ENCODE data around the gene FAM170B. TPM values are rescaled to one million over a fixed set of nuclear protein-coding genes. Genes with fewer than 3 reads are reported as not detected.

FAM170B gene
- polyA plus RNA-seq, 1 of the 3 experiments (the other 2 are of a cell fraction) = not detected

DNA sequence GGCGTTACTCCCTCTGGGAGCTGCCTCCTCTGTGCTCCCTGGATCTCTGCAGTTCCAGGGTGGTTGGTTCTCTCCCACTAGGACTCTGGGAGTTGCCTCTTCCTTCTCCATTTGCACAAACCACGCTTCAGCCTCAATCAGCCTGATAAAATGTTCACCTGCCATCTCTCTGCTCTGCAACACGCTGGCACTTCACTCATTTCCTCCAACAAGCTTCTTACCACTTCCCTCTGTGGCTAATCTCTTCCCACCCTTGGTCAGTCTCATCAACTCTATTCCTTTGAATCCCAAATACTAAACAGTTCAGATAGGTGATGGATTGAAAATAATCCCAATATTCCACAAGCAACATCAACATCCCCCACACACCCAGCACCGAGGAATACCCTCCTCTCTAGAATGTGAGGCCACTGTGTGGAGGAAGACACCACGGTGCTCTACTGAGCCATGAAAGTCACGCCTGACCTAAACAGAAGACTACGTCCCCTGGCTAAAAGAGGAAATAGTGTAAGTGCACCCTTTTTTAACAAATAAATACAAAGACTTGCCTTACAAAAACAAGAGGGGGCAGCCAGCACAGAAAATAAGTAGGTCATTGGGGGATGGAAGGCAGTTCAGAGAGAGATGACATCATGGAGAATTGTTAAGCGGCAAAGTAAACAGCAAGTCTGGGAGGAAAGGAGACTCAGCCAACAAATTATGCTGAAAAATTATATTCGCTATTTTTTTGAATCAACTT is 1.9 kb upstream of the FAM170B start:
- Histone ChIP-seq H3K9ac (no peak overlapping the region), H3K4me2 (no peak overlapping the region), H3K4me1 (ENCODE audit: control insufficient read depth in 1 of 2, insufficient read depth in 2 of 2, low read depth in 1 of 2, low read length in 1 of 2) (peaks cover 0 to 6% of the 10 kb centered on the region in 2 experiments; a peak in 1 of 4 replicates), H4K20me1 (ENCODE audit: insufficient read depth) (no peaks in the 10 kb centered on the region), H3K9me2 (no peaks in the 10 kb centered on the region), H2AFZ (ENCODE audit: low read depth) (no peak overlapping the region), H3K27ac (ENCODE audit: low read depth in 2 of 2, low read length in 1 of 2) (no peak overlapping the region), H3F3A (replicated peaks; ENCODE audit: insufficient read depth) (peaks cover 3% of the 10 kb centered on the region), H3K9me3 (no peaks in the 10 kb centered on the region), H3K4me3 (ENCODE audit: low read depth in 2 of 2, low read length in 1 of 2) (no peak overlapping the region), H3K36me3 (replicated peaks in 1 of 2; ENCODE audit: control insufficient read depth in 1 of 2, insufficient read depth in 2 of 2, low read length in 1 of 2) (no peaks in the 10 kb centered on the region), H3K27me3 (ENCODE audit: insufficient read depth) (no peaks in the 10 kb centered on the region), H3K79me2 (ENCODE audit: insufficient read depth) (no peaks in the 10 kb centered on the region)
- WGBS (ENCODE audit: low lambda C conversion rate) = 33% methylated on average over 9 of the region's 9 CpGs
- ChIA-PET POLR2A (no interaction called here), CTCF (no interaction called here)
- TF ChIP-seq, protein P1, sequence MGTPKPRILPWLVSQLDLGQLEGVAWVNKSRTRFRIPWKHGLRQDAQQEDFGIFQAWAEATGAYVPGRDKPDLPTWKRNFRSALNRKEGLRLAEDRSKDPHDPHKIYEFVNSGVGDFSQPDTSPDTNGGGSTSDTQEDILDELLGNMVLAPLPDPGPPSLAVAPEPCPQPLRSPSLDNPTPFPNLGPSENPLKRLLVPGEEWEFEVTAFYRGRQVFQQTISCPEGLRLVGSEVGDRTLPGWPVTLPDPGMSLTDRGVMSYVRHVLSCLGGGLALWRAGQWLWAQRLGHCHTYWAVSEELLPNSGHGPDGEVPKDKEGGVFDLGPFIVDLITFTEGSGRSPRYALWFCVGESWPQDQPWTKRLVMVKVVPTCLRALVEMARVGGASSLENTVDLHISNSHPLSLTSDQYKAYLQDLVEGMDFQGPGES (IDR thresholded peaks at IDR 0.05; ENCODE audit: low read depth, low read length) = no peak
- TF ChIP-seq NFIC (IDR thresholded peaks at IDR 0.05; ENCODE audit: borderline replicate concordance) = no peak
- TF ChIP-seq RXRA (IDR thresholded peaks at IDR 0.05; ENCODE audit: borderline replicate concordance, low read depth) = no peak
- TF ChIP-seq NRF1 (IDR thresholded peaks at IDR 0.05; ENCODE audit: low read depth, low read length) = no peak
- TF ChIP-seq, protein P2, sequence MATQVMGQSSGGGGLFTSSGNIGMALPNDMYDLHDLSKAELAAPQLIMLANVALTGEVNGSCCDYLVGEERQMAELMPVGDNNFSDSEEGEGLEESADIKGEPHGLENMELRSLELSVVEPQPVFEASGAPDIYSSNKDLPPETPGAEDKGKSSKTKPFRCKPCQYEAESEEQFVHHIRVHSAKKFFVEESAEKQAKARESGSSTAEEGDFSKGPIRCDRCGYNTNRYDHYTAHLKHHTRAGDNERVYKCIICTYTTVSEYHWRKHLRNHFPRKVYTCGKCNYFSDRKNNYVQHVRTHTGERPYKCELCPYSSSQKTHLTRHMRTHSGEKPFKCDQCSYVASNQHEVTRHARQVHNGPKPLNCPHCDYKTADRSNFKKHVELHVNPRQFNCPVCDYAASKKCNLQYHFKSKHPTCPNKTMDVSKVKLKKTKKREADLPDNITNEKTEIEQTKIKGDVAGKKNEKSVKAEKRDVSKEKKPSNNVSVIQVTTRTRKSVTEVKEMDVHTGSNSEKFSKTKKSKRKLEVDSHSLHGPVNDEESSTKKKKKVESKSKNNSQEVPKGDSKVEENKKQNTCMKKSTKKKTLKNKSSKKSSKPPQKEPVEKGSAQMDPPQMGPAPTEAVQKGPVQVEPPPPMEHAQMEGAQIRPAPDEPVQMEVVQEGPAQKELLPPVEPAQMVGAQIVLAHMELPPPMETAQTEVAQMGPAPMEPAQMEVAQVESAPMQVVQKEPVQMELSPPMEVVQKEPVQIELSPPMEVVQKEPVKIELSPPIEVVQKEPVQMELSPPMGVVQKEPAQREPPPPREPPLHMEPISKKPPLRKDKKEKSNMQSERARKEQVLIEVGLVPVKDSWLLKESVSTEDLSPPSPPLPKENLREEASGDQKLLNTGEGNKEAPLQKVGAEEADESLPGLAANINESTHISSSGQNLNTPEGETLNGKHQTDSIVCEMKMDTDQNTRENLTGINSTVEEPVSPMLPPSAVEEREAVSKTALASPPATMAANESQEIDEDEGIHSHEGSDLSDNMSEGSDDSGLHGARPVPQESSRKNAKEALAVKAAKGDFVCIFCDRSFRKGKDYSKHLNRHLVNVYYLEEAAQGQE (IDR thresholded peaks at IDR 0.05; ENCODE audit: low read depth, low read length) = no peak
- TF ChIP-seq TAF1 (IDR thresholded peaks at IDR 0.05; ENCODE audit: borderline replicate concordance, low read depth, low read length) = no peak
- TF ChIP-seq SIN3A (IDR thresholded peaks at IDR 0.05; ENCODE audit: borderline replicate concordance, low read depth, low read length) = no peak
- TF ChIP-seq EP300 (IDR thresholded peaks at IDR 0.05; ENCODE audit: borderline replicate concordance in 1 of 2, low read depth in 1 of 2, low read length in 1 of 2) = no peak
- TF ChIP-seq GATA2 (CRISPR knock-in tag; IDR thresholded peaks at IDR 0.05) = no peak
- TF ChIP-seq JUND (IDR thresholded peaks at IDR 0.05) = no peak
- TF ChIP-seq GABPA (IDR thresholded peaks at IDR 0.05; ENCODE audit: low read depth) = no peak
- TF ChIP-seq SMC3 (IDR thresholded peaks at IDR 0.05; ENCODE audit: low read depth, low read length) = no peak
- no peak for DNase-seq

DNA sequence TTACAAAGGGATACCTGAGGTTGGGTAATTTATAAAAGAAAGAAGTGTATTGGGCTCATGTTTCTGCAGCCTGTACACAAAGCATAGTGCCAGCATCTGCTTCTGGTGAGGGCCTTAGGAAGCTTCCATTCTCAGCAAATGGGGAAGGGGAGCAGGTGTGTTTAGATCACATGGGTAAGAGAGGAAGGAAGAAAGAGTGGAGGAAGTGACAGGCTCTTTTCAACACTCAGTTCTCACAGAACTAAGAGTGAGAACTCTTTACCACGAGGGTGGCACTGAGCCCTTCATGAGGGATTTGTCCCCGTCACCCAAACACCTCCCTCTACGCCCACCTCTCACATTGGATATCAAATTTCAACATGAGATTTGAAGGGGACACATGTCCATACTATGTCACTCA is 506 bp upstream of the FAM170B start:
- no peaks in the 10 kb centered on the region for H3K27me3 ChIP-seq (ENCODE audit: insufficient read depth)
- no peak overlapping the region for H3K4me2 ChIP-seq
- peaks cover 3% of the 10 kb centered on the region for H3F3A ChIP-seq (replicated peaks; ENCODE audit: insufficient read depth)
- no peaks in the 10 kb centered on the region for H4K20me1 ChIP-seq (ENCODE audit: insufficient read depth)
- CTCF ChIA-PET = no interaction called here
- no peaks in the 10 kb centered on the region for H3K9me3 ChIP-seq
- no peak overlapping the region for H2AFZ ChIP-seq (ENCODE audit: low read depth)
- POLR2A ChIA-PET = no interaction called here
- no peak overlapping the region for H3K9ac ChIP-seq
- no peaks in the 10 kb centered on the region for H3K9me2 ChIP-seq
- no peak for DNase-seq
- H3K36me3 ChIP-seq (replicated peaks in 1 of 2; ENCODE audit: control insufficient read depth in 1 of 2, insufficient read depth in 2 of 2, low read length in 1 of 2) = no peaks in the 10 kb centered on the region
- 18% methylated on average over 3 of the region's 3 CpGs for WGBS (ENCODE audit: low lambda C conversion rate)
- no peak for TF ChIP-seq TAF1 (IDR thresholded peaks at IDR 0.05; ENCODE audit: borderline replicate concordance, low read depth, low read length)
- TF ChIP-seq FOXJ3 (CRISPR knock-in tag; IDR thresholded peaks at IDR 0.05) = no peak
- TF ChIP-seq, protein P3, sequence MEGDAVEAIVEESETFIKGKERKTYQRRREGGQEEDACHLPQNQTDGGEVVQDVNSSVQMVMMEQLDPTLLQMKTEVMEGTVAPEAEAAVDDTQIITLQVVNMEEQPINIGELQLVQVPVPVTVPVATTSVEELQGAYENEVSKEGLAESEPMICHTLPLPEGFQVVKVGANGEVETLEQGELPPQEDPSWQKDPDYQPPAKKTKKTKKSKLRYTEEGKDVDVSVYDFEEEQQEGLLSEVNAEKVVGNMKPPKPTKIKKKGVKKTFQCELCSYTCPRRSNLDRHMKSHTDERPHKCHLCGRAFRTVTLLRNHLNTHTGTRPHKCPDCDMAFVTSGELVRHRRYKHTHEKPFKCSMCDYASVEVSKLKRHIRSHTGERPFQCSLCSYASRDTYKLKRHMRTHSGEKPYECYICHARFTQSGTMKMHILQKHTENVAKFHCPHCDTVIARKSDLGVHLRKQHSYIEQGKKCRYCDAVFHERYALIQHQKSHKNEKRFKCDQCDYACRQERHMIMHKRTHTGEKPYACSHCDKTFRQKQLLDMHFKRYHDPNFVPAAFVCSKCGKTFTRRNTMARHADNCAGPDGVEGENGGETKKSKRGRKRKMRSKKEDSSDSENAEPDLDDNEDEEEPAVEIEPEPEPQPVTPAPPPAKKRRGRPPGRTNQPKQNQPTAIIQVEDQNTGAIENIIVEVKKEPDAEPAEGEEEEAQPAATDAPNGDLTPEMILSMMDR (IDR thresholded peaks at IDR 0.05) = no peak
- TF ChIP-seq GABPA (IDR thresholded peaks at IDR 0.05; ENCODE audit: low read depth) = no peak
- TF ChIP-seq ELF1 (IDR thresholded peaks at IDR 0.05) = no peak
- no peak for TF ChIP-seq TEAD4 (IDR thresholded peaks at IDR 0.05; ENCODE audit: borderline replicate concordance, insufficient read depth)
- TF ChIP-seq, protein P4, sequence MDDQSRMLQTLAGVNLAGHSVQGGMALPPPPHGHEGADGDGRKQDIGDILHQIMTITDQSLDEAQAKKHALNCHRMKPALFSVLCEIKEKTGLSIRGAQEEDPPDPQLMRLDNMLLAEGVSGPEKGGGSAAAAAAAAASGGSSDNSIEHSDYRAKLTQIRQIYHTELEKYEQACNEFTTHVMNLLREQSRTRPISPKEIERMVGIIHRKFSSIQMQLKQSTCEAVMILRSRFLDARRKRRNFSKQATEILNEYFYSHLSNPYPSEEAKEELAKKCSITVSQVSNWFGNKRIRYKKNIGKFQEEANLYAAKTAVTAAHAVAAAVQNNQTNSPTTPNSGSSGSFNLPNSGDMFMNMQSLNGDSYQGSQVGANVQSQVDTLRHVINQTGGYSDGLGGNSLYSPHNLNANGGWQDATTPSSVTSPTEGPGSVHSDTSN (IDR thresholded peaks at IDR 0.05) = no peak
- TF ChIP-seq, protein P5, sequence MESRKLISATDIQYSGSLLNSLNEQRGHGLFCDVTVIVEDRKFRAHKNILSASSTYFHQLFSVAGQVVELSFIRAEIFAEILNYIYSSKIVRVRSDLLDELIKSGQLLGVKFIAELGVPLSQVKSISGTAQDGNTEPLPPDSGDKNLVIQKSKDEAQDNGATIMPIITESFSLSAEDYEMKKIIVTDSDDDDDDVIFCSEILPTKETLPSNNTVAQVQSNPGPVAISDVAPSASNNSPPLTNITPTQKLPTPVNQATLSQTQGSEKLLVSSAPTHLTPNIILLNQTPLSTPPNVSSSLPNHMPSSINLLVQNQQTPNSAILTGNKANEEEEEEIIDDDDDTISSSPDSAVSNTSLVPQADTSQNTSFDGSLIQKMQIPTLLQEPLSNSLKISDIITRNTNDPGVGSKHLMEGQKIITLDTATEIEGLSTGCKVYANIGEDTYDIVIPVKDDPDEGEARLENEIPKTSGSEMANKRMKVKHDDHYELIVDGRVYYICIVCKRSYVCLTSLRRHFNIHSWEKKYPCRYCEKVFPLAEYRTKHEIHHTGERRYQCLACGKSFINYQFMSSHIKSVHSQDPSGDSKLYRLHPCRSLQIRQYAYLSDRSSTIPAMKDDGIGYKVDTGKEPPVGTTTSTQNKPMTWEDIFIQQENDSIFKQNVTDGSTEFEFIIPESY (IDR thresholded peaks at IDR 0.05; ENCODE audit: borderline replicate concordance, low read depth) = no peak
- H3K4me1 ChIP-seq (ENCODE audit: control insufficient read depth in 1 of 2, insufficient read depth in 2 of 2, low read depth in 1 of 2, low read length in 1 of 2) = peaks cover 0 to 2% of the 10 kb centered on the region in 2 experiments; a peak in 1 of 4 replicates
- no peaks in the 10 kb centered on the region for H3K79me2 ChIP-seq (ENCODE audit: insufficient read depth)
- H3K27ac ChIP-seq (ENCODE audit: low read depth in 2 of 2, low read length in 1 of 2) = no peak overlapping the region
- H3K4me3 ChIP-seq (ENCODE audit: low read depth in 2 of 2, low read length in 1 of 2) = no peak overlapping the region

All from SK-N-SH (cell line).